Peyer's patch (tissue), 4 donors: ENCODE results near the gene DNAH8. TPM values are rescaled to one million over a fixed set of nuclear protein-coding genes. Genes with fewer than 3 reads are reported as not detected.

Experiments
- DNase-seq, 3 donors: peaks; one replicate each; pipeline ENCODE4 v3.0.0-alpha.2; 2017 to 2019
- H3K27ac ChIP-seq, 4 donors: fragments of 200-600 bp; sonication (generic); one replicate each; pipeline ENCODE4 v1.5.1; 2016 to 2019
- H3K27me3 ChIP-seq, 2 donors: fragments of 200-600 bp; sonication (generic); one replicate each; pipeline ENCODE4 v1.5.1; 2019
- H3K36me3 ChIP-seq, 3 donors: fragments of 200-600 bp; sonication (generic); one replicate each; pipeline ENCODE4 v1.5.1; 2016 to 2019
- H3K4me1 ChIP-seq, 4 donors: fragments of 200-600 bp; sonication (generic); one replicate each; pipeline ENCODE4 v1.5.1; 2016 to 2019
- H3K4me3 ChIP-seq, 4 donors: fragments of 200-600 bp; sonication (generic); 1 replicate in 3 of 4; 2 replicates in 1 of 4; pipeline ENCODE4 v1.5.1; 2016 to 2019; ENCODE audit warnings: mild to moderate bottlenecking in 1 of 4
- H3K9me3 ChIP-seq, 4 donors: fragments of 200-600 bp; sonication (generic); one replicate each; pipeline ENCODE4 v1.5.1; 2016 to 2019; ENCODE audit warnings: mild to moderate bottlenecking in 1 of 4
- CTCF ChIP-seq, 6 experiments: fragments of 450-650 bp in 4 of 6; fragments of 200-600 bp in 2 of 6; sonication (generic) in 1 of 6; IDR thresholded peaks; one replicate each; pipeline ENCODE4 v1.5.1; 2017 to 2019; ENCODE audit warnings: antibody characterized with exemption in 6 of 6, mild to moderate bottlenecking in 3 of 6, moderate library complexity in 1 of 6
- POLR2A ChIP-seq, 2 donors: fragments of 450-650 bp; IDR thresholded peaks; one replicate each; pipeline ENCODE4 v1.5.1; 2017; ENCODE audit warnings: antibody characterized with exemption in 2 of 2, mild to moderate bottlenecking in 2 of 2, moderate library complexity in 2 of 2
- total RNA-seq, 4 donors: library from RNA; depleted of rRNA; stranded (reverse); fragments of >200 nt; gene quantifications; one replicate each; pipeline ENCODE4 v1.1.0, GENCODE V29; 2016

Gene DNAH8
- total RNA-seq, 4 donors from 2014 or later, result 0.83 TPM; not detected in 3

- Histone ChIP-seq H3K27ac (no peak overlapping the region), H3K9me3 (no peaks in the 10 kb centered on the region), H3K36me3 (no peaks in the 10 kb centered on the region), H3K4me3 (no peak overlapping the region), H3K4me1 (no peaks in the 10 kb centered on the region), H3K27me3 (no peaks in the 10 kb centered on the region)
- TF ChIP-seq POLR2A (IDR thresholded peaks at IDR 0.05), result no peak
- peak in 1 of 6 experiments; percentile 13 for TF ChIP-seq CTCF (IDR thresholded peaks at IDR 0.05)
- DNase-seq, result no peak
Observed at GRCh38 chr6:38933426-38933825, 218.3 kb downstream of the DNAH8 start.

- TF ChIP-seq CTCF (IDR thresholded peaks at IDR 0.05) (no peak), POLR2A (IDR thresholded peaks at IDR 0.05) (no peak)
- no peak overlapping the region for H3K4me3 ChIP-seq
- no peaks in the 10 kb centered on the region for H3K4me1 ChIP-seq
- DNase-seq, result no peak
- H3K27me3 ChIP-seq, result no peaks in the 10 kb centered on the region
- no peak overlapping the region for H3K27ac ChIP-seq
- no peaks in the 10 kb centered on the region for H3K9me3 ChIP-seq
- H3K36me3 ChIP-seq, result no peaks in the 10 kb centered on the region
Observed at GRCh38 chr6:38935051-38935450, 219.9 kb downstream of the DNAH8 start.

- Histone ChIP-seq H3K4me1 (no peaks in the 10 kb centered on the region), H3K4me3 (no peak overlapping the region), H3K36me3 (no peaks in the 10 kb centered on the region), H3K27ac (no peak overlapping the region), H3K9me3 (no peaks in the 10 kb centered on the region), H3K27me3 (no peaks in the 10 kb centered on the region)
- no peak for DNase-seq
- no peak for TF ChIP-seq POLR2A (IDR thresholded peaks at IDR 0.05)
- TF ChIP-seq CTCF (IDR thresholded peaks at IDR 0.05), result no peak
Observed at GRCh38 chr6:38937839-38938613, 222.9 kb downstream of the DNAH8 start.

GRCh38 chr6:38938741-38939140, 223.6 kb downstream of the DNAH8 start:
- H3K9me3 ChIP-seq, result no peaks in the 10 kb centered on the region
- no peak overlapping the region for H3K27ac ChIP-seq
- no peaks in the 10 kb centered on the region for H3K4me1 ChIP-seq
- no peaks in the 10 kb centered on the region for H3K36me3 ChIP-seq
- TF ChIP-seq POLR2A (IDR thresholded peaks at IDR 0.05) (no peak), CTCF (IDR thresholded peaks at IDR 0.05) (no peak)
- no peak for DNase-seq
- no peak overlapping the region for H3K4me3 ChIP-seq
- no peaks in the 10 kb centered on the region for H3K27me3 ChIP-seq

GRCh38 chr6:38942442-38942841, 227.3 kb downstream of the DNAH8 start:
- no peak overlapping the region for H3K27ac ChIP-seq
- no peaks in the 10 kb centered on the region for H3K27me3 ChIP-seq
- no peaks in the 10 kb centered on the region for H3K4me1 ChIP-seq
- DNase-seq, result no peak
- H3K4me3 ChIP-seq, result no peak overlapping the region
- H3K9me3 ChIP-seq, result no peaks in the 10 kb centered on the region
- TF ChIP-seq POLR2A (IDR thresholded peaks at IDR 0.05) (no peak), CTCF (IDR thresholded peaks at IDR 0.05) (no peak)
- no peaks in the 10 kb centered on the region for H3K36me3 ChIP-seq
